ENCODE results near the gene MEN1.
A peak's percentile ranks its signal among the peaks of the same experiment; 100 is the strongest.
"Not testable (repeated sequence)": the region's sequence is repeated elsewhere in the genome, so short reads cannot be mapped to it uniquely, and the experiment has no call there.

Gene MEN1

GRCh38 chr11:64845776-64846129 lies 35.4 kb upstream of the MEN1 start:
- DNase-seq (ENCODE audit: low read depth in 2 of 2), result not testable (repeated sequence)

GRCh38 chr11:64845129-64845775 lies 34.9 kb upstream of the MEN1 start:
- DNase-seq (ENCODE audit: low read depth in 2 of 2), result no peak

GRCh38 chr11:64844330-64845128 lies 34.2 kb upstream of the MEN1 start, which contains the start of gene CDC42BPG:
Gene CDC42BPG (minus strand): TSS chr11:64844653. CDS start chr11:64844569, 84 bp downstream.
- peak; percentile 42 to 56 for DNase-seq (ENCODE audit: low read depth in 2 of 2)

- DNase-seq (ENCODE audit: low read depth in 2 of 2), result no peak
These were observed 33.5 kb upstream of the MEN1 start for GRCh38 chr11:64843686-64844329.

GRCh38 chr11:64842851-64843685 lies 32.7 kb upstream of the MEN1 start:
- no peak for DNase-seq (ENCODE audit: low read depth in 2 of 2)

- DNase-seq (ENCODE audit: low read depth in 2 of 2), result no peak
These were observed 32.0 kb upstream of the MEN1 start for GRCh38 chr11:64842366-64842759.

GRCh38 chr11:64841592-64842365 lies 31.4 kb upstream of the MEN1 start:
- no peak for DNase-seq (ENCODE audit: low read depth in 2 of 2)

GRCh38 chr11:64839887-64840782 lies 29.8 kb upstream of the MEN1 start:
- no peak for DNase-seq (ENCODE audit: low read depth in 2 of 2)

GRCh38 chr11:64839335-64839734 lies 29.0 kb upstream of the MEN1 start:
- no peak for DNase-seq (ENCODE audit: low read depth in 2 of 2)

- DNase-seq (ENCODE audit: low read depth in 2 of 2), result no peak
These were observed 28.4 kb upstream of the MEN1 start for GRCh38 chr11:64838600-64839334.

GRCh38 chr11:64837887-64838351 lies 27.6 kb upstream of the MEN1 start:
- DNase-seq (ENCODE audit: low read depth in 2 of 2), result no peak

- DNase-seq (ENCODE audit: low read depth in 2 of 2), result no peak
These were observed 26.2 kb upstream of the MEN1 start for GRCh38 chr11:64836448-64837072.

- no peak for DNase-seq (ENCODE audit: low read depth in 2 of 2)
These were observed 25.5 kb upstream of the MEN1 start for GRCh38 chr11:64835616-64836447.

GRCh38 chr11:64834723-64835615 lies 24.6 kb upstream of the MEN1 start:
- DNase-seq (ENCODE audit: low read depth in 2 of 2), result no peak

GRCh38 chr11:64834031-64834722 lies 23.8 kb upstream of the MEN1 start:
- DNase-seq (ENCODE audit: low read depth in 2 of 2), result no peak

- DNase-seq (ENCODE audit: low read depth in 2 of 2), result no peak
These were observed 23.2 kb upstream of the MEN1 start for GRCh38 chr11:64833509-64833908.

All from stimulated activated CD8-positive, alpha-beta memory T cell treated with anti-CD3 and anti-CD28 coated beads, Interleukin-2, amount 100 ng/mL, for 1 hour (primary cell).